Thyroid gland (tissue), 4 donors: ENCODE measurements around the gene RERG. TPM values are rescaled to one million over a fixed set of nuclear protein-coding genes. Genes with fewer than 3 reads are reported as not detected.
A peak's percentile ranks its signal among the peaks of the same experiment; 100 is the strongest.

ENCODE experiments used
- DNase-seq, 2 donors: peaks; one replicate each; pipeline ENCODE4 v3.0.0-alpha.2; 2019
- H3K27ac ChIP-seq, 3 donors: fragments of 200-600 bp; sonication (generic); 1 replicate in 2 of 3; 2 replicates in 1 of 3; pipeline ENCODE4 v1.5.1; 2016 to 2019; ENCODE audit warnings: mild to moderate bottlenecking in 1 of 3, moderate library complexity in 1 of 3
- H3K27me3 ChIP-seq: fragments of 200-600 bp; sonication (generic); one replicate; pipeline ENCODE4 v1.5.1; 2019
- H3K36me3 ChIP-seq, 2 donors: fragments of 200-600 bp; sonication (generic); one replicate each; pipeline ENCODE4 v1.5.1; 2016 to 2019
- H3K4me1 ChIP-seq, 2 donors: fragments of 200-600 bp; sonication (generic); one replicate each; pipeline ENCODE4 v1.5.1; 2017 to 2019
- H3K4me3 ChIP-seq, 3 donors: fragments of 200-600 bp; sonication (generic); replicated peaks in 1 of 3; 1 replicate in 2 of 3; 2 replicates in 1 of 3; pipeline ENCODE4 v1.5.1; 2016; ENCODE audit warnings: mild to moderate bottlenecking in 1 of 3
- H3K9me3 ChIP-seq: fragments of 200-600 bp; sonication (generic); one replicate; pipeline ENCODE4 v1.5.1; 2017
- CTCF ChIP-seq, 6 experiments: fragments of 200-600 bp in 3 of 6; fragments of 450-650 bp in 3 of 6; sonication (generic) in 3 of 6; IDR thresholded peaks; one replicate each; pipeline ENCODE4 v1.5.1; 2016 to 2019; ENCODE audit warnings: antibody characterized with exemption in 6 of 6, mild to moderate bottlenecking in 2 of 6, inconsistent platforms in 1 of 6, moderate library complexity in 1 of 6
- POLR2A ChIP-seq, 2 donors: fragments of 450-650 bp; IDR thresholded peaks; one replicate each; pipeline ENCODE4 v1.6.1; 2017; ENCODE audit warnings: antibody characterized with exemption in 2 of 2, mild to moderate bottlenecking in 2 of 2, moderate library complexity in 1 of 2
- WGBS, 2 donors: methylation state at CpG; one replicate each; pipeline ENCODE4 v1.1.5; 2017; 5-methylcytosine and 5-hydroxymethylcytosine counted together
- intact Hi-C: fragments of 100-400 bp; cut with DNase I; formaldehyde crosslinking; loops from one replicate; pipeline ENCODE4 v1.15.1; 2023
- total RNA-seq, 4 donors: library from RNA; depleted of rRNA; stranded (reverse); fragments of >200 nt; gene quantifications; one replicate each; pipeline ENCODE4 v1.2.3, GENCODE V29; 2016

The RERG gene
- total RNA-seq, 4 donors from 2014 or later: 2.7 to 13.2 (median 4.9) TPM

GRCh38 chr12:15216036-15216889 is 5.0 kb downstream of the RERG start:
- intact Hi-C loops: loop anchor here (10.0 kb wide), 1 partner anchor 61 kb away; no protein-coding TSS in a partner anchor
- no peak for TF ChIP-seq CTCF (IDR thresholded peaks at IDR 0.05)
- no peak for TF ChIP-seq POLR2A (IDR thresholded peaks at IDR 0.05)
- Histone ChIP-seq H3K36me3 (no peaks in the 10 kb centered on the region), H3K27ac (no peak overlapping the region), H3K4me1 (peaks cover 0 to 4% of the 10 kb centered on the region in 2 donors), H3K9me3 (no peaks in the 10 kb centered on the region), H3K4me3 (no peak overlapping the region), H3K27me3 (no peaks in the 10 kb centered on the region)
- 63 to 64% methylated on average over 5 of the region's 5 CpGs for WGBS, 2 donors
- DNase-seq: no peak

- H3K4me1 ChIP-seq: no peaks in the 10 kb centered on the region
- H3K4me3 ChIP-seq: no peak overlapping the region
- WGBS, 2 donors: 81 to 83% methylated on average over 6 of the region's 6 CpGs
- no peak for DNase-seq
- no peaks in the 10 kb centered on the region for H3K36me3 ChIP-seq
- no peaks in the 10 kb centered on the region for H3K9me3 ChIP-seq
- intact Hi-C loops: loop anchor here (10.0 kb wide), 1 partner anchor 60 kb away; no protein-coding TSS in a partner anchor
- H3K27me3 ChIP-seq: no peaks in the 10 kb centered on the region
- no peak overlapping the region for H3K27ac ChIP-seq
- TF ChIP-seq CTCF (IDR thresholded peaks at IDR 0.05) (no peak), POLR2A (IDR thresholded peaks at IDR 0.05) (no peak)
Observed at GRCh38 chr12:15214851-15215601, 6.2 kb downstream of the RERG start.

- no peak overlapping the region for H3K27ac ChIP-seq
Observed at GRCh38 chr12:15212930-15213329, 8.3 kb downstream of the RERG start.

GRCh38 chr12:15209782-15210181 is 11.4 kb downstream of the RERG start:
- DNase-seq: no peak
- WGBS, 2 donors: 71 to 77% methylated on average over 1 of the region's 1 CpG
- no peaks in the 10 kb centered on the region for H3K4me1 ChIP-seq
- no peaks in the 10 kb centered on the region for H3K36me3 ChIP-seq
- H3K27me3 ChIP-seq: no peaks in the 10 kb centered on the region
- no peaks in the 10 kb centered on the region for H3K9me3 ChIP-seq
- H3K27ac ChIP-seq: peak overlapping the region in 1 of 3 donors; percentile 15
- no peak overlapping the region for H3K4me3 ChIP-seq
- intact Hi-C loops: loop anchor here (10.0 kb wide), 1 partner anchor 55 kb away; no protein-coding TSS in a partner anchor
- no peak for TF ChIP-seq CTCF (IDR thresholded peaks at IDR 0.05)
- no peak for TF ChIP-seq POLR2A (IDR thresholded peaks at IDR 0.05)

More at GRCh38 chr12:15212930-15213329, 8.3 kb downstream of the RERG start:
- no peak for DNase-seq
- TF ChIP-seq POLR2A (IDR thresholded peaks at IDR 0.05): no peak
- Histone ChIP-seq H3K9me3 (no peaks in the 10 kb centered on the region), H3K36me3 (no peaks in the 10 kb centered on the region), H3K4me1 (no peaks in the 10 kb centered on the region), H3K27me3 (no peaks in the 10 kb centered on the region), H3K4me3 (no peak overlapping the region)
- 64 to 66% methylated on average over 2 of the region's 2 CpGs for WGBS, 2 donors
- intact Hi-C loops: loop anchor here (10.0 kb wide), 1 partner anchor 58 kb away; no protein-coding TSS in a partner anchor

GRCh38 chr12:15208871-15209656 is 12.2 kb downstream of the RERG start:
- WGBS, 2 donors: 85 to 87% methylated on average over 7 of the region's 7 CpGs
- Histone ChIP-seq H3K4me3 (no peak overlapping the region), H3K36me3 (no peaks in the 10 kb centered on the region), H3K4me1 (no peaks in the 10 kb centered on the region), H3K27me3 (no peaks in the 10 kb centered on the region), H3K27ac (peak overlapping the region in 2 of 3 donors; percentile 15 to 22), H3K9me3 (no peaks in the 10 kb centered on the region)
- intact Hi-C loops: no loop called here
- no peak for DNase-seq
- no peak for TF ChIP-seq POLR2A (IDR thresholded peaks at IDR 0.05)
- TF ChIP-seq CTCF (IDR thresholded peaks at IDR 0.05): no peak
